ENCODE results near the gene FBP2. TPM values are rescaled to one million over a fixed set of nuclear protein-coding genes. Genes with fewer than 3 reads are reported as not detected.
A peak's percentile ranks its signal among the peaks of the same experiment; 100 is the strongest.

Gene FBP2
- total RNA-seq, 1 experiment from 2014 or later: not detected

- H3K4me1 Mint-ChIP-seq: peaks cover 23% of the 10 kb centered on the region
- peak; percentile 94 for ATAC-seq
- H3K27me3 Mint-ChIP-seq (ENCODE audit: low read depth): no peaks in the 10 kb centered on the region
- POLR2A ChIA-PET: no interaction called here
- no peaks in the 10 kb centered on the region for H3K36me3 Mint-ChIP-seq
- peak overlapping the region; percentile 19; the same call in 1 of the 2 replicates for H3K27ac Mint-ChIP-seq
- H3K4me3 Mint-ChIP-seq: no peak overlapping the region
- DNase-seq (ENCODE audit: low spot score): peak; percentile 93
- CTCF ChIA-PET: interaction anchor here (0.6 to 2.3 kb wide), 6 partner anchors 9 to 625 kb away, joined by 3 to 20 read pairs (median 5); partner anchors contain the start of gene PCAT7
- H3K9me3 Mint-ChIP-seq: no peaks in the 10 kb centered on the region
- 0 out of 2 replicates have a peak, but pooled peaks have one; percentile 22 for TF ChIP-seq ETV6 (CRISPR knock-in tag; IDR thresholded peaks at IDR 0.05)
- 0 out of 2 replicates have a peak, but pooled peaks have one; percentile 32 for TF ChIP-seq ZBTB21 (CRISPR knock-in tag; IDR thresholded peaks at IDR 0.05; ENCODE audit: borderline replicate concordance)
- TF ChIP-seq ZNF232 (CRISPR knock-in tag; IDR thresholded peaks at IDR 0.05): 0 out of 2 replicates have a peak, but pooled peaks have one; percentile 67
- TF ChIP-seq CTCF (IDR thresholded peaks at IDR 0.05): peak; percentile 64; the same call in 1 of the 2 replicates
- no peak for TF ChIP-seq ATF2 (CRISPR knock-in tag; IDR thresholded peaks at IDR 0.05; ENCODE audit: borderline replicate concordance, low read depth)
- TF ChIP-seq, protein P1, sequence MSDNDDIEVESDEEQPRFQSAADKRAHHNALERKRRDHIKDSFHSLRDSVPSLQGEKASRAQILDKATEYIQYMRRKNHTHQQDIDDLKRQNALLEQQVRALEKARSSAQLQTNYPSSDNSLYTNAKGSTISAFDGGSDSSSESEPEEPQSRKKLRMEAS (CRISPR knock-in tag; IDR thresholded peaks at IDR 0.05): 0 out of 2 replicates have a peak, but pooled peaks have one; percentile 23
- no peak for TF ChIP-seq RELA (CRISPR knock-in tag; IDR thresholded peaks at IDR 0.05; ENCODE audit: borderline replicate concordance)
- 0 out of 2 replicates have a peak, but pooled peaks have one; percentile 19 for TF ChIP-seq ERG (CRISPR knock-in tag; IDR thresholded peaks at IDR 0.05)
Measured at GRCh38 chr9:94603259-94604160, 9.9 kb upstream of the FBP2 start.

- no peak for DNase-seq (ENCODE audit: low spot score)
- ATAC-seq: no peak
- ChIA-PET POLR2A (no interaction called here), CTCF (interaction anchor here (0.7 to 1.2 kb wide), 5 partner anchors 48 to 1149 kb away, joined by 3 to 4 read pairs (median 4); partner anchors contain the start of gene PCAT7)
- Mint-ChIP-seq H3K27me3 (ENCODE audit: low read depth) (no peaks in the 10 kb centered on the region), H3K36me3 (no peaks in the 10 kb centered on the region), H3K9me3 (no peaks in the 10 kb centered on the region), H3K4me1 (peaks cover 16% of the 10 kb centered on the region), H3K4me3 (no peak overlapping the region), H3K27ac (no peak overlapping the region)
- TF ChIP-seq EMX1 (CRISPR knock-in tag; IDR thresholded peaks at IDR 0.05) (no peak), NFYB (CRISPR knock-in tag; conservative IDR thresholded peaks at IDR 0.05; ENCODE audit: low read depth) (no peak), ZNF671 (CRISPR knock-in tag; IDR thresholded peaks at IDR 0.05) (no peak), E2F1 (CRISPR knock-in tag; IDR thresholded peaks at IDR 0.05) (no peak), HMGA2 (CRISPR knock-in tag; IDR thresholded peaks at IDR 0.05) (no peak), NR3C1 (CRISPR knock-in tag; conservative IDR thresholded peaks at IDR 0.05; ENCODE audit: low read depth) (no peak), SMAD4 (CRISPR knock-in tag; IDR thresholded peaks at IDR 0.05) (no peak)
Measured at GRCh38 chr9:94602666-94603065, 9.0 kb upstream of the FBP2 start.

All from WTC11 (cell line).